Transverse colon (tissue), 4 donors: ENCODE data around the gene RGPD6. TPM values are rescaled to one million over a fixed set of nuclear protein-coding genes. Genes with fewer than 3 reads are reported as not detected.
"Not testable (repeated sequence)": the region's sequence is repeated elsewhere in the genome, so short reads cannot be mapped to it uniquely, and the experiment has no call there.

Source experiments
- DNase-seq: peaks from one replicate; pipeline ENCODE4 v3.0.0-alpha.2; 2019
- H3K27ac ChIP-seq, 4 donors: fragments of 200-600 bp; sonication (generic); 2 replicates each; pipeline ENCODE4 v1.5.1; 2016 to 2018; ENCODE audit warnings: inconsistent platforms in 4 of 4
- H3K27me3 ChIP-seq: fragments of 200-600 bp; sonication (generic); 2 replicates; pipeline ENCODE4 v1.5.1; 2017; ENCODE audit warnings: inconsistent platforms
- H3K36me3 ChIP-seq, 4 donors: fragments of 200-600 bp; sonication (generic); 2 replicates each; pipeline ENCODE4 v1.5.1; 2017 to 2019; ENCODE audit warnings: inconsistent platforms in 4 of 4
- H3K4me1 ChIP-seq, 4 donors: fragments of 200-600 bp; sonication (generic); 2 replicates each; pipeline ENCODE4 v1.5.1; 2017 to 2020; ENCODE audit warnings: inconsistent platforms in 4 of 4
- H3K4me3 ChIP-seq, 4 donors: fragments of 200-600 bp; sonication (generic); 1 replicate in 1 of 4; 2 replicates in 3 of 4; pipeline versions ENCODE4 v1.5.1 to v1.6.1; 2017 to 2019; ENCODE audit warnings: inconsistent platforms in 4 of 4
- H3K9me3 ChIP-seq, 2 donors: fragments of 200-600 bp; sonication (generic); 2 replicates each; pipeline ENCODE4 v1.5.1; 2017 to 2019; ENCODE audit warnings: inconsistent platforms in 2 of 2
- WGBS, 2 donors: methylation state at CpG; one replicate each; pipeline ENCODE4 v1.1.5; 2018; ENCODE audit warnings: low coverage in 1 of 2; 5-methylcytosine and 5-hydroxymethylcytosine counted together
- in situ Hi-C, 4 donors: fragments of 200-750 bp; cut with MboI; loops; one replicate each; pipeline versions ENCODE4 v1.15.0 to v1.15.1; 2017; ENCODE audit warnings: low sequenced_read_pairs in 3 of 4, low pct_ligation_motif_present in 1 of 4, low pct_unique_long_range_greater_than_20kb in 1 of 4
- intact Hi-C: fragments of 100-400 bp; cut with DNase I; formaldehyde crosslinking; loops from one replicate; pipeline ENCODE4 v1.15.1; 2023; ENCODE audit warnings: low total_unique reads
- total RNA-seq, 4 donors: library from RNA; depleted of rRNA; stranded (reverse); fragments of >200 nt; gene quantifications; one replicate each; pipeline ENCODE4 v1.1.0, GENCODE V29; 2016

RGPD6 gene
- total RNA-seq, 4 donors from 2014 or later, result 9.0 to 46.5 (median 36.0) TPM

DNA sequence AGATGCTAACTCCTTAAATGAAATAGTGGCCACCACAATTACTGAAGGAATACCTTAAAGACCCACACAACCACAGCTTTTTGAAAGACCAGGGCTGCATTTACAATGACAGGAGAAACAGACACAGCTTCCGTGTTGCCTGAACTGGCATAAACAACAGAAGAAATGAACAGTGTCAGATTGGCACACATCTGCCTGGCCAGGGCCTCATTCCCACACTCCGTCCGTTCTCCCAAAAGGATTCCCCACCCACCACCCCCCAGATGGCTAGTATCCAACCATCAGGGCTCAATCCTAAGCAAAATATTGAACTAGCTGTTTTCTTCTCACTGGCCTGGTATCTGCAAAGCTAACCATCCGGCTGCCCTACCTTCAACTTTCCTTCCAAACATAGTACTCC, 96.9 kb downstream of the RGPD6 start:
- in situ Hi-C loops, DNase-seq: not testable (repeated sequence)
- WGBS, 2 donors, result no CpG with 5 or more reads among the region's 4 CpGs

DNA sequence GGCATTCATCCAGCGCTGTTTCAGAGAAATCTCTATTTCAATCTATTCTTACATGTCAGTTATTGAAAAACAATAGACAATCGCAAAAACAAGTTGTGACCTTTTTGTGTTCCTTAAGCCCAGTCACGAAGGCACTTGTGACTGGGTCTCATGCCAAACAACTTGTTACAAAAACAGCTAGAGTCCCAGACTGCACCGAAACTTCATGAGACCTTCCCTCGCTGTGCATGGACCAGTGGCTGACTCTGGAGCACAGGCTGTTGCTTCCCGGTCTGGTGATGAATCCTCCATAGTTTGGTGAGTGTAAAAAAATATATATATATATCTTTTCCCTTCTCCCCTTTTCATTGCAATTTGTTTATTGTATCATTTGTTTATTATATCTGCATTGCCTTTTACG, 99.7 kb downstream of the RGPD6 start:
- H3K36me3 ChIP-seq, DNase-seq, H3K4me3 ChIP-seq, H3K4me1 ChIP-seq, in situ Hi-C loops, H3K27me3 ChIP-seq, H3K27ac ChIP-seq, intact Hi-C loops, H3K9me3 ChIP-seq: not testable (repeated sequence)
- WGBS, 2 donors, result no CpG with 5 or more reads among the region's 7 CpGs

More for the DNA sequence above, 96.9 kb downstream of the RGPD6 start:
- intact Hi-C loops, H3K27me3 ChIP-seq, H3K4me1 ChIP-seq, H3K4me3 ChIP-seq, H3K36me3 ChIP-seq, H3K9me3 ChIP-seq, H3K27ac ChIP-seq: not testable (repeated sequence)

DNA sequence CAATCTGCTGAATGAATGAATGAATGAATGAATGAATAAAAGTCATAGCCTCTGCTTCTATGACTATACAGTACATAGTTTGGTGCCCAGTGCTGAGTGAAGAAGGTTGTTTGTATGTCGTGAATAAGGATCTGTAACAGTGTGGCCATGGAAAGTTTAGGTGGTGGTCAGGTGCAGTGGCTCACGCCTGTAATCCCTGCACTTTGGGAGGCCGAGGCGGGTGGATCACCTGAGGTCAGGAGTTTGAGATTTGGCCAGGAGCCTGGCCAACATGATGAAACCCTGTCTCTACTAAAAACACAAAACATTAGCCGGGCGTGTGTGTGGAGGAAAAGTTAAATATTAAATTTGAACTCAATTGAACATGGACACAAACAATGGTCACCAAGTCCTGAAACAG, 100.1 kb downstream of the RGPD6 start:
- no CpG with 5 or more reads among the region's 6 CpGs for WGBS, 2 donors
- intact Hi-C loops, H3K36me3 ChIP-seq, DNase-seq, H3K4me1 ChIP-seq, H3K9me3 ChIP-seq, H3K4me3 ChIP-seq, in situ Hi-C loops, H3K27ac ChIP-seq, H3K27me3 ChIP-seq: not testable (repeated sequence)

DNA sequence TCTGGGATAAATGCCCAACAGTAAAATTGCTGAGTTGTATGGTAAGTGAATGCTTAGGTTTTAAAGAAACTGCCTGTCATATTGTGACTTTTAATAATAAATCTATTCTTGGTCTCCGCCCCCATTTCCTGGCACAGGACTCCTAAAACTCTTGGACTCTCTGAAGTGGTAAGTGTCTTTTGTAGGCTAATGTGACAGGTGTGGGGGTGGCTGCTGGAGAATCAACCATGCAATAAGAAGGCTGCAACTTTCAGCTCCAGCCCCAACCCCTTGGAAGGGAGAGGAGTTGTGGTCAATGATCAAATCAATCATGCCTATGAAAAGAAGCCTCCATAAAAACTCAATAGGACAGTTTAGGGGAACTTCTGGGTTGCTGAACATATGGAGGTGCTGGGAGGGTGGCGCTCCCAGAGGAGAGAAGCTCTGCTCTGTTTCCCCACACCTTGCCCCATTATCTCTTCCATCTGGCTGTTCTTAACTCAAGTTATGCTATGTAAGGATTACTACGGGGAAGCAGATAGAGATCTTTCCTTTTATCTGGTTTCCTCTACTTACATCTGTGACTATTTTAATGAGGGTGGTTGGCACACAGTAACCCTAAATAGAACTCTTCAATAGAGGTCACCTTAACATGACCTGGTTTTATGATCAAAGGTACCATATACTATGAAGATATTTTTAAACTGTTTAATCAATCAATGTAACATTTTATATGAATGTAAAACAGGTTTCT, 101.2 kb downstream of the RGPD6 start:
- H3K27me3 ChIP-seq, intact Hi-C loops, H3K36me3 ChIP-seq, H3K4me1 ChIP-seq, H3K4me3 ChIP-seq, in situ Hi-C loops, H3K9me3 ChIP-seq, DNase-seq, H3K27ac ChIP-seq: not testable (repeated sequence)
- WGBS, 2 donors, result no CpG with 5 or more reads among the region's 3 CpGs

DNA sequence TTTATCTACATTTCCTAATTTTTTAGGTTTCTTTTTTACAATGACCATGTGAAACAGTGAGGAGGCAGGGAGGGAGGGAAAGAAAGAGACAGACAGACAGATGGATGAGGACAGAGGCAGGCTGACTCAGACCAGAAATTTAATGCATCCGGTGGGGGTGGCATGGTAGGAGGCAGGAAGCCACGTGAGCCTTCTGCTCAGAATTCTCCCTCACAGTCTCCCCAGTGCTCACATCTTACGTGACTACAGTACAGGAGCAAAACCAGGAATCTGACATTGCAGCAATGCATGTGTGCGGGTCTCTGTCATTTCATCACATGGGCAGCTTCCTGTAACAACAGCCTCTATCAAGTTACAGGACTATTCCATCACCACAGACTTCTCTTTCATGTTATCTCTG, 102.1 kb downstream of the RGPD6 start:
- H3K4me1 ChIP-seq, DNase-seq, intact Hi-C loops, H3K36me3 ChIP-seq, H3K27me3 ChIP-seq, H3K9me3 ChIP-seq, H3K4me3 ChIP-seq, in situ Hi-C loops, H3K27ac ChIP-seq: not testable (repeated sequence)
- no CpG with 5 or more reads among the region's 4 CpGs for WGBS, 2 donors

DNA sequence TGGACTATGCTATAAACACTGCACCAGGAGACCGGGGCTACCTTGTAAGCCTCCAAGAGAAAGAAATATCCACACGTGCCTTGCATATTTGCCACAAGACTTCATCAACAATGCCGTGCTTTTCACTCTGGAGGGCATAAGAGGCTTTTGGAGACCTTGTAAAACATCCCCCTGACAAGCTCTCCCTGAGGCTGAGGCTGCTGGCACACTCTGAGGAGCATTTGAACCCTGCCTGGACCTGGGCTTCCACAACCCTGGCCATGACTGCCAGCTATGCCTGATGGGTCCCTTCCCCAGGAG, 104.0 kb downstream of the RGPD6 start:
- H3K4me3 ChIP-seq, DNase-seq, H3K9me3 ChIP-seq, intact Hi-C loops, H3K36me3 ChIP-seq, H3K4me1 ChIP-seq, H3K27ac ChIP-seq, in situ Hi-C loops, H3K27me3 ChIP-seq: not testable (repeated sequence)
- WGBS, 2 donors, result no CpG with 5 or more reads among the region's 3 CpGs

DNA sequence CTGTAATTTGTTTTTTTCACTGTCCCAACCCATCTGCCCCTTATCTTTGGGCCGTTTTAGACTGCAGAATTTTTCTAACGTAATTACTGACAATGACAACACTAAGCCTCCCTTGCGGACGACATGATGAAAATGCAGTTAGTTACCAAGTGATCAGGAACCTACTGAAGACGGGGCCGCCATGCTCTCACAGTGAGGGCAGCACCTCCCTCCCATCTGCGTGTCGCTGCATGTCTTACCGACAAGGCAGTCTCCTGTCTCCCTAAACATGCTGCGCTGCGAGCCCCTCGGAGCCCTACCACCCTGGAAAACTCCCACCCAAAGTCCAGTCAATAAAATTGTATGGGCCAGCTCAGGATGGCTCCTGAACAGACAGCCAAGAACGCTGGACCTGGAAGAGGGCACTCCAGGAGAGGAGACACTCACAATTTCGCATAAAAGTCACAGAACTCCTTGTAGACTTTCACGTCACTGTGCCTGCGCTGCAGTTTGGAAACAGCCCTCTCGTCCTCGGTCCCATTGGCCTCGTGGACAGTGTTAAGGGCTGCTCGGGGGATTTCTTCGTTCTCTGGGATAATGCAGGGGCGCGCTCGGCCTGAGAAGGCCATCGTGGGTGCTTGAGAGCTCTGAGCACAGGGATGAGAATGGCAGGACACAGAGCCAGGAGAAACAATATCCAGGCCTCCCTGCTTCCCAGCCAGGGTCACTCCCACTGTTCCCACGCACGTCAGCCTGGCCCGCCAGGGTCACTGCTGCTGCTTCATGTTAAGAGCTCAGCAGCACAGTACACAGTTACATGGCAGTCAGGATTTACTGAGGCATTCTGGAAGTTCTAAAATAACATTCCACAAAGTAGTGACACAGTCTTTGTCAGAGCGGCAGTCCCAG, 104.6 kb downstream of the RGPD6 start, which contains the start of gene LIMS4:
Gene LIMS4 (minus strand): TSS at position 646 of the 888 bp plus-strand sequence. CDS start 38 bp downstream, at position 608.
- WGBS, 2 donors, result no CpG with 5 or more reads among the region's 29 CpGs
- in situ Hi-C loops, result not testable (repeated sequence)

DNA sequence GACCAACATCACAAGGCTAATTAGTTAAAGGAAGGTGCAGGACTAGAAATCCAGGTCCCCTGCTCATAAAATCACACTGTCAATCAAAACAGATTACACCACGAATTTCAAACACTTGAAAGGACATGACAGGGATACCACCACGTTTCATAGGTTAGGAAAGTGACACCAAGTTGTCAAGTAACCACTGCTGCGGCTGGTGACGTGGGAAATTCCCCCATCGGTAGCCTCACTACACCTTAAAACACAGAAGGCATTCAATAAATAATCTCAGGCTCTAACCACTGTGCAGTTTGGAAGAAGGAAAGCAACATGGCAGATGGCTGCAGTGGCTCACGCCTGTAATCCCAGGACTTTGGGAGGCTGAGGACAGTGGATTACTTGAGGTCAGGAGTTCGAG, 108.1 kb downstream of the RGPD6 start:
- in situ Hi-C loops, DNase-seq, H3K9me3 ChIP-seq, H3K27me3 ChIP-seq, H3K4me1 ChIP-seq, H3K27ac ChIP-seq, intact Hi-C loops, H3K36me3 ChIP-seq, H3K4me3 ChIP-seq: not testable (repeated sequence)
- no CpG with 5 or more reads among the region's 7 CpGs for WGBS, 2 donors

More for the DNA sequence above, 104.6 kb downstream of the RGPD6 start, which contains the start of gene LIMS4:
- H3K4me1 ChIP-seq, DNase-seq, H3K27me3 ChIP-seq, intact Hi-C loops, H3K9me3 ChIP-seq, H3K27ac ChIP-seq, H3K4me3 ChIP-seq, H3K36me3 ChIP-seq: not testable (repeated sequence)

DNA sequence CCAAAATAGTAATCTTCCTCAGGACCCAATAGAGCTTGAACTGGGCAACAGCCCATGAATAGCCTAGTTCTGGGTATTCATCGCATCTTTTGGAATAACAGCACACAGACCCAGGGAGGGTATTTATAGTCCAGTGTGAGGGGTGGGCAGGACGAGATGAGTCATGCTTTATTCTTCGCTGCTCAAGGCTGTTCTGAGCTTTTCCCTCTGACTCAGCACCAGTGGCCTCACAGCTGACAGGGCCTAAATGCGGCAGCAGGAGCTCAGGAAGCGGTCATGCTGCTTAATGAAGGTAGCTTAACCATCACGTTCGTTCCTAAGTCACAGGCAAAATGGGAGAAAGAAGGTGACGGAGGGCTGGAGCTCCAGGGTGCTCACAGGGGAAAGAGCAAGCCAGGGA, 111.7 kb downstream of the RGPD6 start:
- H3K27me3 ChIP-seq, H3K4me1 ChIP-seq, intact Hi-C loops, H3K27ac ChIP-seq, H3K9me3 ChIP-seq, H3K36me3 ChIP-seq, in situ Hi-C loops, DNase-seq, H3K4me3 ChIP-seq: not testable (repeated sequence)
- no CpG with 5 or more reads among the region's 8 CpGs for WGBS, 2 donors
